Measurements from ENCODE around the gene ZNF30.

DNA sequence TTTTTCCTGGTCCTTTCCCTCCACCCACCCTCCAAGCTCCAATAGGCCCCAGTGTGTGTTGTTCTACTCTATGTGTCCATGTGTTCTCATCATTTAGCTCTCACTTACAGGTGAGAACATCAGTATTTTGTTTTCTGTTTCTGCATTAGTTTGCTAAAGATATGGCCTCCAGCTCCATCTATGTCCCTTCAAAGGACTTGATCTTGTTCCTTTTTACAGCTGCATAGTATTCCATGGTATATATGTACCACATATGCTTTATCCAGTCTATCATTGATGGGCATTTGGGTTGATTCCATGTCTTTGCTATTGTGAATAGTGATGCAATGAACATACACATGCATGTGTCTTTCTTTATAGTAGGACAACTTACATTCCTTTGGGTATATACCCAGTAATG lies 47.1 kb upstream of the ZNF30 start:
- TF ChIP-seq, protein P1, sequence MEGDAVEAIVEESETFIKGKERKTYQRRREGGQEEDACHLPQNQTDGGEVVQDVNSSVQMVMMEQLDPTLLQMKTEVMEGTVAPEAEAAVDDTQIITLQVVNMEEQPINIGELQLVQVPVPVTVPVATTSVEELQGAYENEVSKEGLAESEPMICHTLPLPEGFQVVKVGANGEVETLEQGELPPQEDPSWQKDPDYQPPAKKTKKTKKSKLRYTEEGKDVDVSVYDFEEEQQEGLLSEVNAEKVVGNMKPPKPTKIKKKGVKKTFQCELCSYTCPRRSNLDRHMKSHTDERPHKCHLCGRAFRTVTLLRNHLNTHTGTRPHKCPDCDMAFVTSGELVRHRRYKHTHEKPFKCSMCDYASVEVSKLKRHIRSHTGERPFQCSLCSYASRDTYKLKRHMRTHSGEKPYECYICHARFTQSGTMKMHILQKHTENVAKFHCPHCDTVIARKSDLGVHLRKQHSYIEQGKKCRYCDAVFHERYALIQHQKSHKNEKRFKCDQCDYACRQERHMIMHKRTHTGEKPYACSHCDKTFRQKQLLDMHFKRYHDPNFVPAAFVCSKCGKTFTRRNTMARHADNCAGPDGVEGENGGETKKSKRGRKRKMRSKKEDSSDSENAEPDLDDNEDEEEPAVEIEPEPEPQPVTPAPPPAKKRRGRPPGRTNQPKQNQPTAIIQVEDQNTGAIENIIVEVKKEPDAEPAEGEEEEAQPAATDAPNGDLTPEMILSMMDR (IDR thresholded peaks at IDR 0.05) = no peak
- TF ChIP-seq EP300 (IDR thresholded peaks at IDR 0.05) = no peak
- no peak for TF ChIP-seq POLR2AphosphoS5 (IDR thresholded peaks at IDR 0.05)
- no peak for TF ChIP-seq POLR2A (IDR thresholded peaks at IDR 0.05; ENCODE audit: low read depth)

Data from esophagus muscularis mucosa (tissue), 4 donors.